Measurements from ENCODE around the gene ZNF83.

DNA sequence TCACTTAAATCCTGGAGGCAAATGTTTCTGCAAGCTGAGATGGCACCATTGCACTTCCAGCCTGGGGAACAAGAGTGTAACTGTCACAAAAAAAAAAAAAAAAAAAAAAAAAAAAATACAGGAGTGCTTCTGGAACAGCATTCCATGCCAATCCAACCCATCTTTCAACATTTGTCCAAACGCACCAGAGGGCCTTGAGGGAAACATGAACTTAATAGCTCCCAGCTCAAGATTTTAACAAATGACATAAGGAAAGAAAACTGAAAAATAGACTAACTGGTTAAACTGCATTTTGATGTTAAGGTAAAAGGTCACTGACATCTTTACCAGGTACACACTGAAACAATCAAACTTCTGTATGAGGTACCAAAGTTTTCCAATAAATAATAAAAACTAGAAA, 47.7 kb upstream of the ZNF83 start:
- TF ChIP-seq CTCF (IDR thresholded peaks at IDR 0.05) (no peak), EP300 (IDR thresholded peaks at IDR 0.05) (no peak), POLR2A (IDR thresholded peaks at IDR 0.05) (no peak)
